ENCODE results near the gene ADRA2B. TPM values are rescaled to one million over a fixed set of nuclear protein-coding genes. Genes with fewer than 3 reads are reported as not detected.

Gene ADRA2B
- total RNA-seq, 4 donors from 2014 or later: 0.27 to 0.32 TPM; not detected in 2

DNA sequence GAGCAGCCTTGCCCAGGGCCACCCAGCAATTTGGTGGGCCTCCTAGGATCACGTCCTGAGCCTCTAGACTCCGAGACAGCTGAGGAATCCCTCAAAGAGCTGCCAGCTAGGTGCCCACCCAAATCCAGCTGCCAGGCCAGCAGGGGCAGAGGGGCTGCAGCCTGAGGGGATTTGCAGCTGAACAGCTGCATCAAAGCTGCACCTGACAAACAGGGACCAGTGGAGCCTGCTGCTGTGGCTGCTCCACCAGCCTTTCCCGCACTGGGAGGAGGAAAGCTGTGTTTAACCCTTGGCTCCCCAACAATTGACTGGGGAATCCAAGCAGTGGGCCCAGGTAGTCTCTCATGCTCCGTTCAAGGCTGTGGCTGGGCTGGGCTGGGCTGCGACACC, 8.2 kb downstream of the ADRA2B start:
- DNase-seq: no peak
- no peaks in the 10 kb centered on the region for H3K36me3 ChIP-seq
- H3K4me3 ChIP-seq: no peak overlapping the region
- peaks cover 0 to 9% (median 0%) of the 10 kb centered on the region in 4 donors for H3K4me1 ChIP-seq
- WGBS, 2 donors (ENCODE audit: low coverage in 1 of 2): 70% methylated on average over 3 of the region's 5 CpGs; no CpG with 5 or more reads in 1 of the 2 donors
- H3K27ac ChIP-seq: no peak overlapping the region
- in situ Hi-C loops (cut with MboI; ENCODE audit: low pct_ligation_motif_present in 1 of 4, low pct_unique_long_range_greater_than_20kb in 1 of 4, low sequenced_read_pairs in 3 of 4): loop anchor here in 3 of 4 donors (25.0 kb wide), 1 partner anchor 96 kb away; no protein-coding TSS in a partner anchor
- TF ChIP-seq POLR2AphosphoS5 (IDR thresholded peaks at IDR 0.05): no peak
- TF ChIP-seq CTCF (IDR thresholded peaks at IDR 0.05): no peak
- TF ChIP-seq EP300 (IDR thresholded peaks at IDR 0.05; ENCODE audit: low read depth): no peak
- TF ChIP-seq POLR2A (IDR thresholded peaks at IDR 0.05): no peak
- intact Hi-C loops (cut with DNase I; ENCODE audit: low total_unique reads): no loop called here
- H3K9me3 ChIP-seq: peaks cover 0 to 9% of the 10 kb centered on the region in 2 donors
- no peaks in the 10 kb centered on the region for H3K27me3 ChIP-seq

- intact Hi-C loops (cut with DNase I; ENCODE audit: low total_unique reads) (no loop called here), in situ Hi-C loops (cut with MboI; ENCODE audit: low pct_ligation_motif_present in 1 of 4, low pct_unique_long_range_greater_than_20kb in 1 of 4, low sequenced_read_pairs in 3 of 4) (loop anchor here in 3 of 4 donors (25.0 kb wide), 1 partner anchor 95 kb away; no protein-coding TSS in a partner anchor)
- WGBS, 2 donors (ENCODE audit: low coverage in 1 of 2): 62% methylated on average over 3 of the region's 3 CpGs; no CpG with 5 or more reads in 1 of the 2 donors
- TF ChIP-seq EP300 (IDR thresholded peaks at IDR 0.05; ENCODE audit: low read depth): no peak
- no peak for TF ChIP-seq POLR2A (IDR thresholded peaks at IDR 0.05)
- TF ChIP-seq POLR2AphosphoS5 (IDR thresholded peaks at IDR 0.05): no peak
- TF ChIP-seq CTCF (IDR thresholded peaks at IDR 0.05): no peak
- Histone ChIP-seq H3K27ac (no peak overlapping the region), H3K27me3 (no peaks in the 10 kb centered on the region), H3K4me3 (no peak overlapping the region), H3K9me3 (peaks cover 0 to 9% of the 10 kb centered on the region in 2 donors), H3K36me3 (no peaks in the 10 kb centered on the region), H3K4me1 (peaks cover 0 to 9% (median 0%) of the 10 kb centered on the region in 4 donors)
- DNase-seq: no peak
Observed at GRCh38 chr2:96107708-96108065, 8.7 kb downstream of the ADRA2B start.

DNA sequence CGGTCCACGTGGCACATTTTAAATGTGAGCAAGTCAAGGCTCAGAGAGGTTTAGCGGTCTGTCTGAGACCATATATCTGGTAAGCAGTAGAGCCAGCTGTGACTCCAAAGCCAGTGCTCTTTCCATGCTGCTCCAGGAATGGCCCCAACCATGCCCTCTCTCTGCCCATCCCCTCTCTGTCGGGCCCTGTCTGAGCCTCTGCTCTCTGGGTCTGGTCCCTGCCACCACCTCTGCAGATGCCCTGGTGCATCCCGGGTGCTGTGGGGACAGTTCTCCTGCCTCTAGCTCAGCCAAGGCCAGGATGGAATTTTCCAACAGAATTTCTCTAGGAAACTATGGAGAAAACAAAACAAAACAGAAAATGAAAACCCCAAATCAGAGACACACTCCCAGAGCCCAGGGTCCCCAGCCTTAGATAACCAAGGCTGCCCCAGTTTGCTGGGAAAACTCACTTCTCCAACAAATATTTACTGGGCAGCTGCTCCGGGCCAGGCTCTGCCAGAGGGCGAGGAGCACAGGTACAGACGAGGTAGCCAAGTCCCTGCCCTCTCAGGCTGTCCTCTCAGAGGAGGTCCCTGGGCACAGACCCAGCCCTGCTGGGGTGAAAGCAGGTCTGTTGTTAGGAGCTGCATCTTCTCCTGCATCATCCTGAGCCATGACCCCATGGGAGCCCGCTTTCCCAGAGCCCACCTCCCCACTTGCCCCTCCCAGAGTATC, 9.2 kb downstream of the ADRA2B start:
- 64% methylated on average over 9 of the region's 9 CpGs; no CpG with 5 or more reads in 1 of the 2 donors for WGBS, 2 donors (ENCODE audit: low coverage in 1 of 2)
- H3K4me3 ChIP-seq: no peak overlapping the region
- no peaks in the 10 kb centered on the region for H3K36me3 ChIP-seq
- DNase-seq: no peak
- no peak overlapping the region for H3K27ac ChIP-seq
- H3K4me1 ChIP-seq: peaks cover 0 to 9% (median 0%) of the 10 kb centered on the region in 4 donors
- intact Hi-C loops (cut with DNase I; ENCODE audit: low total_unique reads) (no loop called here), in situ Hi-C loops (cut with MboI; ENCODE audit: low pct_ligation_motif_present in 1 of 4, low pct_unique_long_range_greater_than_20kb in 1 of 4, low sequenced_read_pairs in 3 of 4) (loop anchor here in 3 of 4 donors (25.0 kb wide), 1 partner anchor 95 kb away; no protein-coding TSS in a partner anchor)
- peaks cover 0 to 9% of the 10 kb centered on the region in 2 donors for H3K9me3 ChIP-seq
- TF ChIP-seq CTCF (IDR thresholded peaks at IDR 0.05) (no peak), EP300 (IDR thresholded peaks at IDR 0.05; ENCODE audit: low read depth) (no peak), POLR2AphosphoS5 (IDR thresholded peaks at IDR 0.05) (no peak), POLR2A (IDR thresholded peaks at IDR 0.05) (no peak)
- no peaks in the 10 kb centered on the region for H3K27me3 ChIP-seq

DNA sequence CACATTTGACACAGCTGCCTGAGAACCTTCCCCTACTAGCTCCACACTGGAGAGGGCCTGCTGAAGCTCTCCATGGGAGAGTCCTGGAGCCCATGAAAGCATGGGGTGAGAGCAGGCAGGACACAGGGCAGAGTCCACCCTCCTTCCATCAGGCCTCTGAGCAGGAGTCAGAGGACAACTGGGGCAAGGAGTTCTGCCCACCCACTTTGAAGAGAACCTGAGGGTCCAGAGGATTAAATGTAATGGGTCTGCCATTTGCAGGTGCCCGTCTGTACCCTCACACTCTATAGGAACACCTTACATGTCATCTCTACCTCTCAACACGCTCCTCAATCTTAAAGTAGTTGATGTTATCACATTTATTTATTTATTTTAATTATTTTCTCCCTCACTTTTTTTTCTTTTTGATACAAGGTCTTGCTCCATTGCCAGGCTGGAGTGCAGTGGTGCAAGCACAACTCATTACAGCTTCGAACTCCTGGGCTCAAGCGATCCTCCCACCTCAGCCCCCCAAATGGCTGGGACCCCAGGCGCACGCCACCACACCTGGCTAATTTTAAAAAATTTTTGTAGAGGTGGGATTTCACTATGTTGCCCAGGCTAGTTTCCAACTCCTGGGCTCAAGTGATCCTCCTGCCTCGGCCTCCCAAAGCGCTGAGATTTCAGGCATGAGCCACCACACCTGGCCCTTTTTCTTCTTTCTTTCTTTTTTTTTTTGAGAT, 10.2 kb downstream of the ADRA2B start:
- H3K4me3 ChIP-seq: no peak overlapping the region
- in situ Hi-C loops (cut with MboI; ENCODE audit: low pct_ligation_motif_present in 1 of 4, low pct_unique_long_range_greater_than_20kb in 1 of 4, low sequenced_read_pairs in 3 of 4) (loop anchor here in 3 of 4 donors (25.0 kb wide), 1 partner anchor 94 kb away; no protein-coding TSS in a partner anchor), intact Hi-C loops (cut with DNase I; ENCODE audit: low total_unique reads) (no loop called here)
- H3K27me3 ChIP-seq: no peaks in the 10 kb centered on the region
- H3K9me3 ChIP-seq: peaks cover 0 to 9% of the 10 kb centered on the region in 2 donors
- H3K4me1 ChIP-seq: peaks cover 0 to 9% (median 0%) of the 10 kb centered on the region in 4 donors
- no peak for DNase-seq
- H3K27ac ChIP-seq: no peak overlapping the region
- no peak for TF ChIP-seq POLR2AphosphoS5 (IDR thresholded peaks at IDR 0.05)
- TF ChIP-seq POLR2A (IDR thresholded peaks at IDR 0.05): no peak
- TF ChIP-seq EP300 (IDR thresholded peaks at IDR 0.05; ENCODE audit: low read depth): no peak
- TF ChIP-seq CTCF (IDR thresholded peaks at IDR 0.05): no peak
- WGBS, 2 donors (ENCODE audit: low coverage in 1 of 2): 83 to 98% methylated on average over 3 to 8 of the region's 8 CpGs
- H3K36me3 ChIP-seq: no peaks in the 10 kb centered on the region
